K562 (cell line): Measurements from ENCODE around the gene PLG. TPM values are rescaled to one million over a fixed set of nuclear protein-coding genes. Genes with fewer than 3 reads are reported as not detected.

ENCODE experiments used
- ATAC-seq: fragments of 200-7000 bp; cut with Tn5 transposase; 3 replicates; pipeline ENCODE4 v1.9.1; 2020; ENCODE audit warnings: moderate library complexity
- BruUV-seq: library from RNA; stranded (reverse); fragments of 400-500 nt; replicated peaks from 2 replicates; lab custom pipeline; 2021; lab: Mats Ljungman, UMichigan
- CTCF ChIA-PET: fragments of 300-600 bp; formaldehyde crosslinking; extraction: SDS; loops from one replicate; lab custom pipeline; 2021; ENCODE audit warnings: low intra/inter-chr PET ratio; lab: Yijun Ruan, JAX
- POLR2A ChIA-PET: fragments of 300-600, 350-650 bp; sonication (Branson Sonifier 250); formaldehyde crosslinking; extraction: SDS; loops from one replicate; lab custom pipeline; 2021; ENCODE audit warnings: antibody characterized with exemption, inconsistent platforms; lab: Yijun Ruan, JAX
- DNase-seq, 4 experiments: peaks; one replicate each; pipeline versions ENCODE4 v3.0.0 to v3.0.0-alpha.2; 2011 to 2018; ENCODE audit warnings: low spot score in 3 of 4, mixed read lengths in 3 of 4; ENCODE audit errors: extremely low read depth in 1 of 4
- FAIRE-seq: peaks from 2 replicates; lab custom pipeline; 2011; peaks lifted over from hg19 to GRCh38; lab: Jason Lieb, UNC
- H2AFZ ChIP-seq: 2 replicates; pipeline ENCODE4 v1.6.0; 2011; ENCODE audit warnings: low read depth, low read length, control low read depth, inconsistent platforms
- H3K27ac ChIP-seq: fragments of 200-600 bp; 3 replicates; pipeline ENCODE4 v1.8.0; 2011; ENCODE audit warnings: low read depth, mild to moderate bottlenecking, control low read depth, inconsistent platforms, low read length, moderate library complexity, mixed read lengths; ENCODE audit errors: extremely low read depth
- H3K27me3 ChIP-seq, 2 experiments: fragments of 300-600 bp in 1 of 2; 2 replicates in 1 of 2; 3 replicates in 1 of 2; pipeline versions ENCODE4 v1.6.0 to v1.8.0; 2011; ENCODE audit warnings: inconsistent platforms in 2 of 2, low read length in 2 of 2, mild to moderate bottlenecking in 1 of 2, mixed read lengths in 1 of 2, moderate library complexity in 1 of 2; ENCODE audit not compliant: control insufficient read depth in 2 of 2, insufficient read depth in 2 of 2
- H3K36me3 ChIP-seq: fragments of 300-600 bp; 3 replicates; pipeline ENCODE4 v1.8.0; 2011; ENCODE audit warnings: mild to moderate bottlenecking, low read length, inconsistent platforms; ENCODE audit not compliant: control insufficient read depth, insufficient read depth
- H3K4me1 ChIP-seq, 2 experiments: fragments of 200-600 bp in 1 of 2; replicated peaks in 1 of 2; 2 replicates in 1 of 2; 3 replicates in 1 of 2; pipeline versions ENCODE4 v1.5.1 to v1.8.0; 2011; ENCODE audit warnings: inconsistent platforms in 2 of 2, low read length in 2 of 2, mild to moderate bottlenecking in 1 of 2, mixed read lengths in 1 of 2, moderate library complexity in 1 of 2; ENCODE audit not compliant: control insufficient read depth in 2 of 2, insufficient read depth in 2 of 2
- H3K4me2 ChIP-seq: 2 replicates; pipeline ENCODE4 v1.6.1; 2011; ENCODE audit warnings: low read length, control low read depth, inconsistent platforms, mixed read lengths; ENCODE audit not compliant: insufficient read depth
- H3K4me3 ChIP-seq: fragments of 200-600 bp; sonication (generic), shearing (Covaris generic); 2 replicates; pipeline ENCODE4 v1.5.1; 2016; ENCODE audit warnings: control low read depth, inconsistent platforms
- H3K79me2 ChIP-seq: fragments of 200-600 bp; 3 replicates; pipeline ENCODE4 v1.8.0; 2011; ENCODE audit warnings: low read length, inconsistent platforms; ENCODE audit not compliant: control insufficient read depth, insufficient read depth
- H3K9ac ChIP-seq, 2 experiments: 2 replicates each; pipeline versions ENCODE4 v1.6.0 to v1.6.1; 2011; ENCODE audit warnings: low read depth in 2 of 2, low read length in 2 of 2, control low read depth in 1 of 2, inconsistent platforms in 1 of 2, mild to moderate bottlenecking in 1 of 2, mixed read lengths in 1 of 2; ENCODE audit not compliant: insufficient read depth in 1 of 2
- H3K9me1 ChIP-seq: one replicate; pipeline ENCODE4 v1.6.0; 2011; ENCODE audit warnings: inconsistent platforms, mild to moderate bottlenecking, low read length, moderate library complexity; ENCODE audit not compliant: control insufficient read depth, insufficient read depth
- H3K9me3 ChIP-seq: replicated peaks from 2 replicates; pipeline ENCODE4 v1.5.1; 2011; ENCODE audit warnings: low read depth, low read length, inconsistent platforms; ENCODE audit not compliant: control insufficient read depth, insufficient read depth
- H4K20me1 ChIP-seq: replicated peaks from 2 replicates; pipeline ENCODE4 v1.6.1; 2011; ENCODE audit warnings: low read length, inconsistent platforms, mixed read lengths; ENCODE audit not compliant: control insufficient read depth, insufficient read depth
- CBFA2T2 ChIP-seq: fragments of 450-650 bp; conservative IDR thresholded peaks from 2 replicates; pipeline ENCODE4 v1.6.1; 2017; ENCODE audit warnings: mild to moderate bottlenecking
- DACH1 ChIP-seq: fragments of 450-650 bp; IDR thresholded peaks from 2 replicates; pipeline ENCODE4 v1.6.1; 2018; ENCODE audit not compliant: partially characterized antibody
- SOX6 ChIP-seq: fragments of 450-650 bp; IDR thresholded peaks from 2 replicates; pipeline ENCODE4 v1.6.1; 2014; ENCODE audit warnings: mild to moderate bottlenecking
- TFAM ChIP-seq: fragments of 250-450 bp; sonication (Bioruptor Pico); conservative IDR thresholded peaks from 2 replicates; pipeline ENCODE4 v1.5.0; 2021; ENCODE audit warnings: mild to moderate bottlenecking, moderate library complexity
- WGBS: fragments of 100-300 bp; shearing (Covaris generic); methylation state at CpG from one replicate; pipeline ENCODE4 v1.1.6; 2016; ENCODE audit warnings: low coverage, mixed read lengths; ENCODE audit not compliant: insufficient coverage; ENCODE audit errors: missing lambda C conversion rate; 5-methylcytosine and 5-hydroxymethylcytosine counted together
- in situ Hi-C: fragments of 300-500 bp; cut with MboI; formaldehyde crosslinking; loops from 4 replicates; pipeline ENCODE4 v1.15.0; 2018; ENCODE audit warnings: inconsistent platforms, mixed read lengths
- intact Hi-C: fragments of 100-400 bp; cut with micrococcal nuclease; formaldehyde crosslinking; loops from 2 replicates; pipeline ENCODE4 v1.14.2; 2022
- polyA plus RNA-seq, 8 experiments: library from polyadenylated mRNA; depleted of rRNA in 4 of 8; stranded (reverse) in 5 of 8; unstranded in 3 of 8; fragments of >200 nt; fragmentation: Nextera tagmentation in 2 of 8; fragmentation: Illumina TruSeq in 1 of 8; extraction: Ambion mirVana in 2 of 8; extraction: Trizol in 1 of 8; gene quantifications; 2 replicates each; pipeline versions ENCODE4 v1.2.1 to v1.2.3, GENCODE V29; 2011 to 2014; ENCODE audit warnings: inconsistent platforms in 1 of 8, missing spikeins in 1 of 8
- total RNA-seq, 7 experiments: library from RNA; depleted of rRNA in 6 of 7; stranded (reverse); fragments of >200 nt in 6 of 7; fragmentation: Illumina TruSeq in 2 of 7; extraction: Trizol in 2 of 7; gene quantifications; 2 replicates each; pipeline versions ENCODE4 v1.2.1 to v1.2.3, GENCODE V29; 2011 to 2021; ENCODE audit warnings: low replicate concordance in 1 of 7
- TF ChIP-seq, protein P1 (sequence below): fragments of 450-650 bp; IDR thresholded peaks from 2 replicates; pipeline ENCODE4 v1.6.1; 2016; ENCODE audit warnings: mild to moderate bottlenecking
- TF ChIP-seq, protein P2 (sequence below): fragments of 450-650 bp; IDR thresholded peaks from 2 replicates; pipeline ENCODE4 v1.6.1; 2016; ENCODE audit warnings: mild to moderate bottlenecking, moderate library complexity
- TF ChIP-seq, protein P3 (sequence below): fragments of 450-650 bp; IDR thresholded peaks from 2 replicates; pipeline ENCODE4 v1.6.1; 2016

PLG gene
- total and polyA plus RNA-seq, 9 of the 15 experiments (the other 6 are each of a cell fraction or from before 2014, with no cell fraction given): 0.64 TPM; not detected in 8

DNA sequence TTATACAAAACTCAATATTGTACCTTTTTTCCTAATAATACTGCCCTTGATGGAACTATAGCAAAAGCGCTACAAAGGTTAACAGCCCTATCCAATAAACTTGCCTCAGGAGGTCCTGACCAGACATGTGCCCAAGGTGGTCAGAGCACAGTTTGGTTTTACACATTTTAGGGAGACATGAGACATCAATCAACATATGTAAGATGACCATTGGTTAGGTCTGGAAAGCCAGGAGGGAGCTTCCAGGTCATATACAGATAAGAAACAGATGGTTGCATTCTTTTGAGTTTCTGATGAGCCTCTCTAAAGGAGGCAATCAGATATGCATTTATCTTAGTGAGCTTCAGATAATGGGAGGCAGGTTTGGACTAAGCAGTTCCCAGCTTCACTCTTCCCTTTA lies 91.6 kb downstream of the PLG start:
- ChIA-PET CTCF (no interaction called here), POLR2A (interaction anchor here (0.9 to 1.0 kb wide), 2 partner anchors 13 to 16 kb away, joined by 3 read pairs; no protein-coding TSS in a partner anchor)
- 36% methylated on average over 1 of the region's 1 CpG for WGBS
- no peak overlapping the region for H3K4me3 ChIP-seq
- intact Hi-C loops: loop anchor here (10.0 kb wide), 1 partner anchor 481 kb away; the partner anchor contains the start of gene AGPAT4
- H3K27ac ChIP-seq: peak overlapping the region; percentile 35; the same call in 2 of the 3 replicates
- H3K9ac ChIP-seq: no peak overlapping the region
- ATAC-seq: peak; percentile 20
- FAIRE-seq: no peak
- no peaks in the 10 kb centered on the region for H4K20me1 ChIP-seq
- BruUV-seq: no TSS peak
- peaks cover 2% of the 10 kb centered on the region; the same call in 1 of the 2 replicates for H3K9me3 ChIP-seq
- H3K9me1 ChIP-seq: no peaks in the 10 kb centered on the region
- in situ Hi-C loops: no loop called here
- no peak overlapping the region for H3K4me2 ChIP-seq
- H3K4me1 ChIP-seq: peaks cover 10 to 19% of the 10 kb centered on the region in 2 experiments; a peak in 4 of 5 replicates
- H3K36me3 ChIP-seq: no peaks in the 10 kb centered on the region; the same call in 2 of the 3 replicates
- H3K27me3 ChIP-seq: no peaks in the 10 kb centered on the region
- DNase-seq: peak; percentile 22 to 65 (median 36)
- H3K79me2 ChIP-seq: no peaks in the 10 kb centered on the region
- H2AFZ ChIP-seq: peak overlapping the region; percentile 62; the same call in 1 of the 2 replicates
- TF ChIP-seq DACH1: no peak
- TF ChIP-seq TFAM (CRISPR knock-in tag): no peak
- TF ChIP-seq SOX6: peak; percentile 62; the same call in 1 of the 2 replicates
- TF ChIP-seq, protein P1, sequence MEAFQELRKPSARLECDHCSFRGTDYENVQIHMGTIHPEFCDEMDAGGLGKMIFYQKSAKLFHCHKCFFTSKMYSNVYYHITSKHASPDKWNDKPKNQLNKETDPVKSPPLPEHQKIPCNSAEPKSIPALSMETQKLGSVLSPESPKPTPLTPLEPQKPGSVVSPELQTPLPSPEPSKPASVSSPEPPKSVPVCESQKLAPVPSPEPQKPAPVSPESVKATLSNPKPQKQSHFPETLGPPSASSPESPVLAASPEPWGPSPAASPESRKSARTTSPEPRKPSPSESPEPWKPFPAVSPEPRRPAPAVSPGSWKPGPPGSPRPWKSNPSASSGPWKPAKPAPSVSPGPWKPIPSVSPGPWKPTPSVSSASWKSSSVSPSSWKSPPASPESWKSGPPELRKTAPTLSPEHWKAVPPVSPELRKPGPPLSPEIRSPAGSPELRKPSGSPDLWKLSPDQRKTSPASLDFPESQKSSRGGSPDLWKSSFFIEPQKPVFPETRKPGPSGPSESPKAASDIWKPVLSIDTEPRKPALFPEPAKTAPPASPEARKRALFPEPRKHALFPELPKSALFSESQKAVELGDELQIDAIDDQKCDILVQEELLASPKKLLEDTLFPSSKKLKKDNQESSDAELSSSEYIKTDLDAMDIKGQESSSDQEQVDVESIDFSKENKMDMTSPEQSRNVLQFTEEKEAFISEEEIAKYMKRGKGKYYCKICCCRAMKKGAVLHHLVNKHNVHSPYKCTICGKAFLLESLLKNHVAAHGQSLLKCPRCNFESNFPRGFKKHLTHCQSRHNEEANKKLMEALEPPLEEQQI: 0 out of 2 replicates have a peak, but pooled peaks have one; percentile 17
- TF ChIP-seq, protein P2, sequence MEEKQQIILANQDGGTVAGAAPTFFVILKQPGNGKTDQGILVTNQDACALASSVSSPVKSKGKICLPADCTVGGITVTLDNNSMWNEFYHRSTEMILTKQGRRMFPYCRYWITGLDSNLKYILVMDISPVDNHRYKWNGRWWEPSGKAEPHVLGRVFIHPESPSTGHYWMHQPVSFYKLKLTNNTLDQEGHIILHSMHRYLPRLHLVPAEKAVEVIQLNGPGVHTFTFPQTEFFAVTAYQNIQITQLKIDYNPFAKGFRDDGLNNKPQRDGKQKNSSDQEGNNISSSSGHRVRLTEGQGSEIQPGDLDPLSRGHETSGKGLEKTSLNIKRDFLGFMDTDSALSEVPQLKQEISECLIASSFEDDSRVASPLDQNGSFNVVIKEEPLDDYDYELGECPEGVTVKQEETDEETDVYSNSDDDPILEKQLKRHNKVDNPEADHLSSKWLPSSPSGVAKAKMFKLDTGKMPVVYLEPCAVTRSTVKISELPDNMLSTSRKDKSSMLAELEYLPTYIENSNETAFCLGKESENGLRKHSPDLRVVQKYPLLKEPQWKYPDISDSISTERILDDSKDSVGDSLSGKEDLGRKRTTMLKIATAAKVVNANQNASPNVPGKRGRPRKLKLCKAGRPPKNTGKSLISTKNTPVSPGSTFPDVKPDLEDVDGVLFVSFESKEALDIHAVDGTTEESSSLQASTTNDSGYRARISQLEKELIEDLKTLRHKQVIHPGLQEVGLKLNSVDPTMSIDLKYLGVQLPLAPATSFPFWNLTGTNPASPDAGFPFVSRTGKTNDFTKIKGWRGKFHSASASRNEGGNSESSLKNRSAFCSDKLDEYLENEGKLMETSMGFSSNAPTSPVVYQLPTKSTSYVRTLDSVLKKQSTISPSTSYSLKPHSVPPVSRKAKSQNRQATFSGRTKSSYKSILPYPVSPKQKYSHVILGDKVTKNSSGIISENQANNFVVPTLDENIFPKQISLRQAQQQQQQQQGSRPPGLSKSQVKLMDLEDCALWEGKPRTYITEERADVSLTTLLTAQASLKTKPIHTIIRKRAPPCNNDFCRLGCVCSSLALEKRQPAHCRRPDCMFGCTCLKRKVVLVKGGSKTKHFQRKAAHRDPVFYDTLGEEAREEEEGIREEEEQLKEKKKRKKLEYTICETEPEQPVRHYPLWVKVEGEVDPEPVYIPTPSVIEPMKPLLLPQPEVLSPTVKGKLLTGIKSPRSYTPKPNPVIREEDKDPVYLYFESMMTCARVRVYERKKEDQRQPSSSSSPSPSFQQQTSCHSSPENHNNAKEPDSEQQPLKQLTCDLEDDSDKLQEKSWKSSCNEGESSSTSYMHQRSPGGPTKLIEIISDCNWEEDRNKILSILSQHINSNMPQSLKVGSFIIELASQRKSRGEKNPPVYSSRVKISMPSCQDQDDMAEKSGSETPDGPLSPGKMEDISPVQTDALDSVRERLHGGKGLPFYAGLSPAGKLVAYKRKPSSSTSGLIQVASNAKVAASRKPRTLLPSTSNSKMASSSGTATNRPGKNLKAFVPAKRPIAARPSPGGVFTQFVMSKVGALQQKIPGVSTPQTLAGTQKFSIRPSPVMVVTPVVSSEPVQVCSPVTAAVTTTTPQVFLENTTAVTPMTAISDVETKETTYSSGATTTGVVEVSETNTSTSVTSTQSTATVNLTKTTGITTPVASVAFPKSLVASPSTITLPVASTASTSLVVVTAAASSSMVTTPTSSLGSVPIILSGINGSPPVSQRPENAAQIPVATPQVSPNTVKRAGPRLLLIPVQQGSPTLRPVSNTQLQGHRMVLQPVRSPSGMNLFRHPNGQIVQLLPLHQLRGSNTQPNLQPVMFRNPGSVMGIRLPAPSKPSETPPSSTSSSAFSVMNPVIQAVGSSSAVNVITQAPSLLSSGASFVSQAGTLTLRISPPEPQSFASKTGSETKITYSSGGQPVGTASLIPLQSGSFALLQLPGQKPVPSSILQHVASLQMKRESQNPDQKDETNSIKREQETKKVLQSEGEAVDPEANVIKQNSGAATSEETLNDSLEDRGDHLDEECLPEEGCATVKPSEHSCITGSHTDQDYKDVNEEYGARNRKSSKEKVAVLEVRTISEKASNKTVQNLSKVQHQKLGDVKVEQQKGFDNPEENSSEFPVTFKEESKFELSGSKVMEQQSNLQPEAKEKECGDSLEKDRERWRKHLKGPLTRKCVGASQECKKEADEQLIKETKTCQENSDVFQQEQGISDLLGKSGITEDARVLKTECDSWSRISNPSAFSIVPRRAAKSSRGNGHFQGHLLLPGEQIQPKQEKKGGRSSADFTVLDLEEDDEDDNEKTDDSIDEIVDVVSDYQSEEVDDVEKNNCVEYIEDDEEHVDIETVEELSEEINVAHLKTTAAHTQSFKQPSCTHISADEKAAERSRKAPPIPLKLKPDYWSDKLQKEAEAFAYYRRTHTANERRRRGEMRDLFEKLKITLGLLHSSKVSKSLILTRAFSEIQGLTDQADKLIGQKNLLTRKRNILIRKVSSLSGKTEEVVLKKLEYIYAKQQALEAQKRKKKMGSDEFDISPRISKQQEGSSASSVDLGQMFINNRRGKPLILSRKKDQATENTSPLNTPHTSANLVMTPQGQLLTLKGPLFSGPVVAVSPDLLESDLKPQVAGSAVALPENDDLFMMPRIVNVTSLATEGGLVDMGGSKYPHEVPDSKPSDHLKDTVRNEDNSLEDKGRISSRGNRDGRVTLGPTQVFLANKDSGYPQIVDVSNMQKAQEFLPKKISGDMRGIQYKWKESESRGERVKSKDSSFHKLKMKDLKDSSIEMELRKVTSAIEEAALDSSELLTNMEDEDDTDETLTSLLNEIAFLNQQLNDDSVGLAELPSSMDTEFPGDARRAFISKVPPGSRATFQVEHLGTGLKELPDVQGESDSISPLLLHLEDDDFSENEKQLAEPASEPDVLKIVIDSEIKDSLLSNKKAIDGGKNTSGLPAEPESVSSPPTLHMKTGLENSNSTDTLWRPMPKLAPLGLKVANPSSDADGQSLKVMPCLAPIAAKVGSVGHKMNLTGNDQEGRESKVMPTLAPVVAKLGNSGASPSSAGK: peak; percentile 61
- TF ChIP-seq, protein P3, sequence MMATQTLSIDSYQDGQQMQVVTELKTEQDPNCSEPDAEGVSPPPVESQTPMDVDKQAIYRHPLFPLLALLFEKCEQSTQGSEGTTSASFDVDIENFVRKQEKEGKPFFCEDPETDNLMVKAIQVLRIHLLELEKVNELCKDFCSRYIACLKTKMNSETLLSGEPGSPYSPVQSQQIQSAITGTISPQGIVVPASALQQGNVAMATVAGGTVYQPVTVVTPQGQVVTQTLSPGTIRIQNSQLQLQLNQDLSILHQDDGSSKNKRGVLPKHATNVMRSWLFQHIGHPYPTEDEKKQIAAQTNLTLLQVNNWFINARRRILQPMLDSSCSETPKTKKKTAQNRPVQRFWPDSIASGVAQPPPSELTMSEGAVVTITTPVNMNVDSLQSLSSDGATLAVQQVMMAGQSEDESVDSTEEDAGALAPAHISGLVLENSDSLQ: peak; percentile 94
- peak; percentile 48 for TF ChIP-seq CBFA2T2
